GM13976 (cell line): Measurements from ENCODE around the gene GALNT2.

Source experiments
- DNase-seq: peaks from one replicate; pipeline ENCODE4 v3.0.0; 2012; ENCODE audit warnings: low spot score
- in situ Hi-C: fragments of 300-500 bp; cut with MboI; formaldehyde crosslinking; loops from one replicate; pipeline ENCODE4 v1.12.0; 2022; ENCODE audit warnings: low sequenced_read_pairs, mixed read lengths, inconsistent platforms; ENCODE audit not compliant: unreplicated experiment
- TF ChIP-seq, protein P1 (sequence below): IDR thresholded peaks from 2 replicates; pipeline ENCODE4 v1.5.1; 2012; ENCODE audit warnings: borderline replicate concordance, mild to moderate bottlenecking; ENCODE audit not compliant: insufficient read depth; ENCODE audit errors: extremely low read depth, missing control alignments, control extremely low read depth

GALNT2 gene

DNA sequence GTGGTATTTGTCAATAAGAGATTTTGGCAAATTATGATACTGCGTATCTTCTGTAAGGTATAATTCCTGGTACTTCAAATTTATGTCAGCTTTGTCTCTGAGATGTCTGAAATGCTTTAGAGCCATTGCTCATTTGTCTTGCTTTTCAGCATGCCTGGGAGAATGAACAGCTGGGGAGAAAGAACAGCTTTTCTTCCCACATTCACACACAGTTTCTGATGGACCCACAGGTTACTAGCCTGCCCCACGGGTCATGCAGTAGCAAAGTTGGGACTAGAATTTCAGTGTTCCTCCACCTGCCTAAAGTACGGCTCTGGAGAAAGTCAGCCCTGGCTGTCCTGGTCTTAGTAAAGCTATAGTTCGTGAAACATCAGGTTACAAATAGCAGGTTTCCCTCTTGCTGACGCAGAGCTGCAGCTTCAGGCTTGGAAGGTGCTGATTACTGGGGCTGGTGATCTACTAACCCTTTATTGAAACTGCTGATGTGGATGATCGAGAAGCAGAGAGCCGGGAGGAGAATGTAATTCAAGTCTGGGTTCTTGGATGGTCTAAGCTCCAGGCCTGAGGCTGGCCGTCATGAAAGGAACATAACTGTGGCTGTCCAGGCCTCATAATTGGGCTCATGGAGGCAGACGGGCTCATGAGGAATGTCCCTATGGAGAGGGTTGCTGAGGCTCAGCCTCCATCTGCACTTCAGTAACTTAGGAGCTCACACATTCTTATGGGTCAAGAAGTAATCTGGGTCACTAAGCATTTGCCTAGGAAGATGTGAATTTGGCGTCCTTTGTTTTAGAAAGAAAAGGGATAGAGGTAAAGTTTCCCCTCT lies 12.4 kb downstream of the GALNT2 start:
- in situ Hi-C loops: no loop called here

GRCh38 chr1:230080822-230081221 lies 13.8 kb downstream of the GALNT2 start:
- in situ Hi-C loops: no loop called here
- DNase-seq: no peak
- TF ChIP-seq, protein P1, sequence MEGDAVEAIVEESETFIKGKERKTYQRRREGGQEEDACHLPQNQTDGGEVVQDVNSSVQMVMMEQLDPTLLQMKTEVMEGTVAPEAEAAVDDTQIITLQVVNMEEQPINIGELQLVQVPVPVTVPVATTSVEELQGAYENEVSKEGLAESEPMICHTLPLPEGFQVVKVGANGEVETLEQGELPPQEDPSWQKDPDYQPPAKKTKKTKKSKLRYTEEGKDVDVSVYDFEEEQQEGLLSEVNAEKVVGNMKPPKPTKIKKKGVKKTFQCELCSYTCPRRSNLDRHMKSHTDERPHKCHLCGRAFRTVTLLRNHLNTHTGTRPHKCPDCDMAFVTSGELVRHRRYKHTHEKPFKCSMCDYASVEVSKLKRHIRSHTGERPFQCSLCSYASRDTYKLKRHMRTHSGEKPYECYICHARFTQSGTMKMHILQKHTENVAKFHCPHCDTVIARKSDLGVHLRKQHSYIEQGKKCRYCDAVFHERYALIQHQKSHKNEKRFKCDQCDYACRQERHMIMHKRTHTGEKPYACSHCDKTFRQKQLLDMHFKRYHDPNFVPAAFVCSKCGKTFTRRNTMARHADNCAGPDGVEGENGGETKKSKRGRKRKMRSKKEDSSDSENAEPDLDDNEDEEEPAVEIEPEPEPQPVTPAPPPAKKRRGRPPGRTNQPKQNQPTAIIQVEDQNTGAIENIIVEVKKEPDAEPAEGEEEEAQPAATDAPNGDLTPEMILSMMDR: no peak

More for the DNA sequence above, 12.4 kb downstream of the GALNT2 start:
- TF ChIP-seq, protein P1: no peak
- no peak for DNase-seq

DNA sequence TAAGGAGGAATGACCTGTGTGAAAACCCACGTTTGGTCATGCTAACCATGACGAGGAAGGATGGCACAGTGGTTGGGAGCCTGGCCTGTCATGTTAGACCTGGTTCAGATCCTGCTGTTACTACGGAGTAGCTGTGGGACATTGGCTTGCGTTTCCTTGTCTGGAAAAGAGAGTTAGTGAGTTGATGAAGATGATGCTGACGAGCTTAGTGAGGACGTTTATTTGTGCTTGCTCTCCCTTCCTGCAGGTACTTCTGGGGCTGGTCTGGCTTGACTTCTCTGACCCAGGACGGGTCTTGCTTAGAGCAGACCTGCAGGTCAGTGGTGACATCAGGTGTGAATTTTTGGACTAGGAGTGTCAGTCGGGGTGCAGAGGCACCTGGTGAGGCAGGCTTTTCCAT lies 14.7 kb downstream of the GALNT2 start:
- in situ Hi-C loops: no loop called here
- DNase-seq: no peak
- TF ChIP-seq, protein P1: no peak

DNA sequence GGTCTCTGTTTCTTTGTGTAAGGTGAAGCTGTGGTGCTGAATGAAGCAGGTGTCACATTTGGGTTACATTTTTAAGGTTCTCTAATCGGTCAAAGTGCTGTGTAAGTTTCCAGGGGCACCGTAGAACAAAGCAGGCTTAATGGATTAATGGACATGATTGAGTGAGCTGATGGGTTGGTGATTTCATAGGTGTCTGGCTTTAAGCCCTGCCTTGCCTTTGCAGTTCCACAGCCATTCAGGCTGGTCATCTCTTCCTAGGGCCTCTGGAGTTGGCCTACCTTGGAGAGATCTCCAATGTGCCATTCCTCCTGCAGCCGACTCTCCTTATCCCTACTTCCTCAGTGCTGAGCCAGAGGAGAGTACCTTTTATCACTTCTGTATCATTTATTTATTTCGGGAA lies 15.2 kb downstream of the GALNT2 start:
- TF ChIP-seq, protein P1: no peak
- DNase-seq: no peak
- in situ Hi-C loops: no loop called here

DNA sequence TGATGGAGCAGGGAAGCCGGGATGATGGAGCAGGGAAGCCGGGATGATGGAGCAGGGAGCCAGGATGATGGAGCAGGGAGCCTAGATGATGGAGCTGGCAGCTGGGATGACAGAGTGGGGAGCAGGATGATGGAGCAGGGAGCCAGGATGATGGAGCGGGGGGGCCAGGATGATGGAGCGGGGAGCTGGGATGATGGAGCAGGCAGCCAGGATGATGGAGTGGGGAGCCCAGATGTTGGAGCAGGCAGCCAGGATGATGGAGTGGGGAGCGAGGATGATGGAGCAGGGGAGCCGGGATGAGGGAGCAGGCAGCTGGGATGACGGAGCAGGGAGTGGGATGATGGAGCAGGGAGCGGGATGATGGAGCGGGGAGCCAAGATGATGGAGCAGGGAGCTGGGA lies 16.0 kb downstream of the GALNT2 start:
- no peak for DNase-seq
- TF ChIP-seq, protein P1: no peak
- in situ Hi-C loops: no loop called here

- TF ChIP-seq, protein P1: no peak
- in situ Hi-C loops: no loop called here
- no peak for DNase-seq
Measured at GRCh38 chr1:230083746-230084407, 16.8 kb downstream of the GALNT2 start.
